Measurements from ENCODE around the gene DYSF.

The DYSF gene

DNA sequence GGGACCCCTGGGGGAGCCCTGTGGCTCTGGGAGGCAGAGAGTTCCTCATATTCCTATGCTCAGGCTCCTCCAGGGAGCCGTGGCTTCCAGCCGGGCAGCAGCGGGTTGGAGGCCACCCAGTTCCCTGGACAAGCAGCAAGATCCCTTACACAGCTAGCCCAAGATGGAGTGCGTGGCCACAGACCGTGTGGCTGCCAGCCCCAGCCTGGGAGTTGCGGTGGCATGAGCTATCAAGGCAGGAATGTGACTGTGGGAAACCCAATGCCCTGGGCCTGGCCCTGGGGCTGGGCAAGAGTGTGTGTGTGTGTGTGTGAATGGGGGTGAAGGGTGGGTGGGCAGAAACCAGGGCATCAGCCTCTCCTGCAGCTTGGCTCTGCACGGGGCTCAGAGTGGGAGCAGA, 130.5 kb downstream of the DYSF start:
- no peak for DNase-seq (ENCODE audit: low spot score)
- H3K27ac ChIP-seq, result no peak overlapping the region
- TF ChIP-seq, protein P1, sequence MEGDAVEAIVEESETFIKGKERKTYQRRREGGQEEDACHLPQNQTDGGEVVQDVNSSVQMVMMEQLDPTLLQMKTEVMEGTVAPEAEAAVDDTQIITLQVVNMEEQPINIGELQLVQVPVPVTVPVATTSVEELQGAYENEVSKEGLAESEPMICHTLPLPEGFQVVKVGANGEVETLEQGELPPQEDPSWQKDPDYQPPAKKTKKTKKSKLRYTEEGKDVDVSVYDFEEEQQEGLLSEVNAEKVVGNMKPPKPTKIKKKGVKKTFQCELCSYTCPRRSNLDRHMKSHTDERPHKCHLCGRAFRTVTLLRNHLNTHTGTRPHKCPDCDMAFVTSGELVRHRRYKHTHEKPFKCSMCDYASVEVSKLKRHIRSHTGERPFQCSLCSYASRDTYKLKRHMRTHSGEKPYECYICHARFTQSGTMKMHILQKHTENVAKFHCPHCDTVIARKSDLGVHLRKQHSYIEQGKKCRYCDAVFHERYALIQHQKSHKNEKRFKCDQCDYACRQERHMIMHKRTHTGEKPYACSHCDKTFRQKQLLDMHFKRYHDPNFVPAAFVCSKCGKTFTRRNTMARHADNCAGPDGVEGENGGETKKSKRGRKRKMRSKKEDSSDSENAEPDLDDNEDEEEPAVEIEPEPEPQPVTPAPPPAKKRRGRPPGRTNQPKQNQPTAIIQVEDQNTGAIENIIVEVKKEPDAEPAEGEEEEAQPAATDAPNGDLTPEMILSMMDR (conservative IDR thresholded peaks at IDR 0.05; ENCODE audit: low read depth), result no peak
- POLR2A ChIA-PET (ENCODE audit: low non-redundant PET), result no interaction called here
- CTCF ChIA-PET, result no interaction called here

DNA sequence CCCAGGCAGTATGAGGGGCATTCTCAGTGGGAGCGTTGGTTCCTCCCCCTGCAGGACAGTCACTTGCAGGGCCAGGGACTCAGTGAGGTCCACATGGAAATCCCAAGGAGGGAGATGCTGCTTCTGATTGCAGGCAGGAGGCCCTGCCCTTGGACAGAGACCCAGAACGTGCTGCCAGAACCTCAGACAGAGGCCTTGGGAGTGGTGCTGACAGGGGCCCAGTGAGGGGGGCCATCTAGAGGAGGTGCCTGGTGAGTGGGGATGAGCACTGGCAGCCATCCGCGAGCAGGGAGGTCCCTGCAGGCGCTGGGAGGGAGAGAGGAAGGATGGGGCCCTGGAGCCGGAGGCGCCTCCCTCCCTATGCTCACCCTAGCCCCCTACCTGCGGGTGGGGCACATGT, 133.1 kb downstream of the DYSF start:
- CTCF ChIA-PET, result no interaction called here
- TF ChIP-seq, protein P1 (conservative IDR thresholded peaks at IDR 0.05; ENCODE audit: low read depth), result no peak
- POLR2A ChIA-PET (ENCODE audit: low non-redundant PET), result no interaction called here
- no peak overlapping the region for H3K27ac ChIP-seq
- no peak for DNase-seq (ENCODE audit: low spot score)

DNA sequence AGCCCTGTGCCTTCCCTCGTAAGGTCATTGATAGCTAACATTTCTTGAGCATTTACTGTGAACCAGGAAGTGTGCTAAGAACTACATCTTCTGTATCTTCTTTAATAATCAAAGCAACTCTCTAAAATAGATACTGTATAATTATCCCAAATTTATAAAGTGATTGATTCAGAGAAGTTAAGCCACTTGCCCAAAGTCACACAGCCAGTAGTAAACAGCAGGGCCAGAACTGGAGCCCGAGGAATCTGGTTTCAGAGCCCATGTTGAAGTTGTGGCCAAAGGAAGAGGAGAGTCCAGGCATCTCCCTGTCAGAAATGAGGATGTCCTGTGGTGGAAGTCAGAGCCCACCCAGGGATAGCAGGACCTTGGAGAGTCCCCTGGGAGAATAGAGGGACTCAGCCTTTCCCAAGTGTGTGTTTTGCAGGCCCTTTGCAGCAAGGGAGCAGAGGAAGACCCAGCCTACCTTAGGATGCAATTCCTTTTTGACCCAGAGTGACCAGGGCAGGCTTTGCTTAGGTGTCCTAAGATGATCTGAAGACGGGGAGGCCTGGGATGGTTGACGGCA, 134.2 kb downstream of the DYSF start:
- H3K27ac ChIP-seq, result no peak overlapping the region
- no peak for DNase-seq (ENCODE audit: low spot score)
- ChIA-PET POLR2A (ENCODE audit: low non-redundant PET) (no interaction called here), CTCF (no interaction called here)
- TF ChIP-seq, protein P1 (conservative IDR thresholded peaks at IDR 0.05; ENCODE audit: low read depth), result no peak

DNA sequence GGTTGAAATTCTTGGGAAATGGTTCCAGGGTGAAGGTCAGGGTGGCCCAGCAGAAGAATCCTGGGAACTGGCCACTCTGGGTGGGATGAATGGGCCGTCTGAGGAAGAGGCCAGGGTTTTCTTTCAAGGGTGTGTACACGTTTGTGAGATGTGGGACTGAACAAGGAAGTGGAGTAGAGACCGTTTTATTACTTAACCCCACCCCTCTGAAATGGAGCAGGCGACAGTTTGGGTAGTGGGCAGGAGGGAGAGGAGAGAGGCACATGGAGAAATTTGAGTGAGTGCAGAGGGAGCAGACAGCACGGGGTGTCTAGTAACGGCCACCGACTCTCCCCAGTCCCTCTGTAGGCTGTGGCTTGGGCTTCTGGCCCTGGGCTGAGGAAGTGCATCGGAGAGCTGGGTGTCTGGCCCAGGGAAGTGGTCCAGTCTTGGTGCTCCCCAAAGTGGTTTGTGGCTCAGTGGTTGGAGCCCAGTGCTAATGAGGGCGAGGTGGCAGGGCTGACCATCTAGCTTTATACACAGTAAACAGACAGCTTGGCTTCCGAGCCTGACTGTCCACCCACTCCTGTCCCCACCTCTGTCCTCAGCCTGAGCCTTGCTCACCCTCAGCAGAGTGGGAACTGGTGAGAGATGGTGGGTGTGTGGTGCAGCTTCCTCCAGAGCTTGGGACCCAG, 135.3 kb downstream of the DYSF start:
- DNase-seq (ENCODE audit: low spot score), result no peak
- POLR2A ChIA-PET (ENCODE audit: low non-redundant PET), result no interaction called here
- no peak overlapping the region for H3K27ac ChIP-seq
- TF ChIP-seq, protein P1 (conservative IDR thresholded peaks at IDR 0.05; ENCODE audit: low read depth), result no peak
- CTCF ChIA-PET, result no interaction called here

GRCh38 chr2:71589763-71590162, 136.4 kb downstream of the DYSF start:
- no peak for DNase-seq (ENCODE audit: low spot score)
- CTCF ChIA-PET, result no interaction called here
- H3K27ac ChIP-seq, result no peak overlapping the region
- POLR2A ChIA-PET (ENCODE audit: low non-redundant PET), result no interaction called here
- TF ChIP-seq, protein P1 (conservative IDR thresholded peaks at IDR 0.05; ENCODE audit: low read depth), result no peak

DNA sequence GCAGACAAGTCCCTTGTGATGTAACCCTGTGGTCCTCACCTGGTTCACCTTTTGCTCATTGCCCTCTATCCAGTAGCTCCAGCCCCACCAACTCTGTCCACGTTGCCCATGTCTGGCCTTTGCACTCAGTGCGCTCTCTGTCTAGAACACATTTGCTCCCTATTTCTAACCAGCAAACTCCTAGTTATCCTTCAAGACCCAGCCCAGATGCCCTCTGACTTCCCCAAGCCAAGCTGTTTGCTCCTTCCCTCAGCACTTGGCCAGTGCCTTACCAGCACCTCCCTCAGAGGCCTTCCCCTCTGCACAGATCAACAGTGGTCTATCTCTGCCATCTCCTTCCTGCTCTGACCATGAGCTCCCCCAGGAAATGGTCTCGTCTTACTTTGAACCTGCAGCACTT, 137.7 kb downstream of the DYSF start:
- TF ChIP-seq, protein P1 (conservative IDR thresholded peaks at IDR 0.05; ENCODE audit: low read depth), result no peak
- DNase-seq (ENCODE audit: low spot score), result no peak
- no peak overlapping the region for H3K27ac ChIP-seq
- POLR2A ChIA-PET (ENCODE audit: low non-redundant PET), result no interaction called here
- CTCF ChIA-PET, result no interaction called here

All from RWPE1 (cell line).